B cell (primary cell): Measurements from ENCODE around the gene FADS1.

Experiments
- EZH2 ChIP-seq: IDR thresholded peaks from 2 replicates; pipeline ENCODE4 v1.6.1; 2012; ENCODE audit warnings: borderline replicate concordance, low read depth, mild to moderate bottlenecking, moderate library complexity, low read length; ENCODE audit not compliant: insufficient read depth, poor library complexity, severe bottlenecking
- TF ChIP-seq, protein P1 (sequence below): fragments of 200-600 bp; IDR thresholded peaks from one replicate; pipeline ENCODE4 v1.8.0; 2022; ENCODE audit warnings: antibody characterized with exemption, mild to moderate bottlenecking

- TF ChIP-seq, protein P1, sequence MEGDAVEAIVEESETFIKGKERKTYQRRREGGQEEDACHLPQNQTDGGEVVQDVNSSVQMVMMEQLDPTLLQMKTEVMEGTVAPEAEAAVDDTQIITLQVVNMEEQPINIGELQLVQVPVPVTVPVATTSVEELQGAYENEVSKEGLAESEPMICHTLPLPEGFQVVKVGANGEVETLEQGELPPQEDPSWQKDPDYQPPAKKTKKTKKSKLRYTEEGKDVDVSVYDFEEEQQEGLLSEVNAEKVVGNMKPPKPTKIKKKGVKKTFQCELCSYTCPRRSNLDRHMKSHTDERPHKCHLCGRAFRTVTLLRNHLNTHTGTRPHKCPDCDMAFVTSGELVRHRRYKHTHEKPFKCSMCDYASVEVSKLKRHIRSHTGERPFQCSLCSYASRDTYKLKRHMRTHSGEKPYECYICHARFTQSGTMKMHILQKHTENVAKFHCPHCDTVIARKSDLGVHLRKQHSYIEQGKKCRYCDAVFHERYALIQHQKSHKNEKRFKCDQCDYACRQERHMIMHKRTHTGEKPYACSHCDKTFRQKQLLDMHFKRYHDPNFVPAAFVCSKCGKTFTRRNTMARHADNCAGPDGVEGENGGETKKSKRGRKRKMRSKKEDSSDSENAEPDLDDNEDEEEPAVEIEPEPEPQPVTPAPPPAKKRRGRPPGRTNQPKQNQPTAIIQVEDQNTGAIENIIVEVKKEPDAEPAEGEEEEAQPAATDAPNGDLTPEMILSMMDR = no peak
- TF ChIP-seq EZH2 = no peak
These were observed 45.5 kb downstream of the FADS1 start for GRCh38 chr11:61771195-61771894.
